SK-N-MC (cell line): ENCODE measurements around the gene PRKCB.

ENCODE experiments used
- EZH2 ChIP-seq: fragments of 200-600 bp; sonication (generic); IDR thresholded peaks from one replicate; pipeline ENCODE4 v1.6.1; 2017; ENCODE audit warnings: antibody characterized with exemption
- FOXP2 ChIP-seq: optimal IDR thresholded peaks from 2 replicates; pipeline ENCODE3; 2011; ENCODE audit warnings: mild to moderate bottlenecking, moderate library complexity; ENCODE audit not compliant: insufficient read depth; ENCODE audit errors: extremely low read length, control extremely low read depth

- TF ChIP-seq EZH2 = no peak
- no peak for TF ChIP-seq FOXP2
Measured at GRCh38 chr16:23907457-23907902, 71.7 kb downstream of the PRKCB start.
